Panc1 (cell line): ENCODE measurements around the gene ATP10A. TPM values are rescaled to one million over a fixed set of nuclear protein-coding genes. Genes with fewer than 3 reads are reported as not detected.

Experiments
- ATAC-seq: fragments of 200-7000 bp; cut with Tn5 transposase; 2 replicates; pipeline ENCODE4 v1.9.1; 2020; ENCODE audit warnings: mild to moderate bottlenecking, moderate library complexity
- BruUV-seq: library from RNA; stranded (reverse); fragments of 400-500 nt; replicated peaks from 2 replicates; lab custom pipeline; 2021; lab: Mats Ljungman, UMichigan
- CTCF ChIA-PET: fragments of 300-600 bp; sonication (Branson Sonifier 250); formaldehyde crosslinking; loops from one replicate; lab custom pipeline; 2022; ENCODE audit warnings: antibody characterized with exemption; lab: Charles Lee
- POLR2A ChIA-PET: fragments of 300-600 bp; sonication (Branson Sonifier 250); formaldehyde crosslinking; loops from one replicate; lab custom pipeline; 2022; ENCODE audit warnings: antibody characterized with exemption; lab: Charles Lee
- DNase-seq: peaks from one replicate; pipeline ENCODE4 v3.0.0-alpha.2; 2010; ENCODE audit warnings: low read depth, low spot score
- H3K27ac ChIP-seq: 2 replicates; pipeline ENCODE4 v1.5.1; 2011; ENCODE audit warnings: mild to moderate bottlenecking, low read length, inconsistent platforms
- H3K27me3 ChIP-seq: fragments of 200-500 bp; sonication (Bioruptor generic); 2 replicates; pipeline ENCODE4 v1.6.0; 2014; ENCODE audit warnings: low read length, inconsistent platforms; ENCODE audit not compliant: control insufficient read depth, insufficient read depth
- H3K36me3 ChIP-seq: fragments of 200-500 bp; sonication (Bioruptor generic); 2 replicates; pipeline ENCODE4 v1.5.1; 2014; ENCODE audit warnings: inconsistent platforms, mild to moderate bottlenecking, low read length, moderate library complexity; ENCODE audit not compliant: control insufficient read depth, insufficient read depth
- H3K4me1 ChIP-seq: 2 replicates; pipeline ENCODE4 v1.5.1; 2011; ENCODE audit warnings: inconsistent platforms, mild to moderate bottlenecking, low read length, moderate library complexity; ENCODE audit not compliant: control insufficient read depth, insufficient read depth
- H3K4me3 ChIP-seq, 2 experiments: 2 replicates each; pipeline ENCODE4 v1.5.1; 2011 to 2012; ENCODE audit warnings: low read depth in 2 of 2, low read length in 2 of 2, mild to moderate bottlenecking in 2 of 2, inconsistent platforms in 1 of 2, moderate library complexity in 1 of 2
- H3K9me3 ChIP-seq: fragments of 200-500 bp; sonication (Bioruptor generic); 2 replicates; pipeline ENCODE4 v1.5.1; 2014; ENCODE audit warnings: low read depth, mild to moderate bottlenecking, inconsistent platforms, low read length, moderate library complexity; ENCODE audit not compliant: control insufficient read depth, insufficient read depth
- POLR2AphosphoS5 ChIP-seq: IDR thresholded peaks from 2 replicates; pipeline ENCODE4 v1.6.1; 2012; ENCODE audit warnings: mild to moderate bottlenecking, low read depth, low read length, moderate library complexity
- REST ChIP-seq, 2 experiments: IDR thresholded peaks; 2 replicates each; pipeline ENCODE4 v1.6.1; 2011 to 2012; ENCODE audit warnings: low read depth in 2 of 2, control low read depth in 1 of 2, low read length in 1 of 2, mild to moderate bottlenecking in 1 of 2, moderate library complexity in 1 of 2; ENCODE audit not compliant: insufficient read depth in 1 of 2
- in situ Hi-C: cut with HindIII; loops from 2 replicates; pipeline ENCODE4 v1.10.0; 2016; ENCODE audit warnings: low sequenced_read_pairs, low pct_unique_long_range_greater_than_20kb
- intact Hi-C: fragments of 100-400 bp; cut with micrococcal nuclease; formaldehyde crosslinking; loops from one replicate; pipeline ENCODE4 v1.10.0; 2022; ENCODE audit not compliant: unreplicated experiment
- total RNA-seq: library from RNA; stranded (reverse); gene quantifications from one replicate; pipeline ENCODE4 v1.2.1, GENCODE V29; 2021; ENCODE audit not compliant: unreplicated experiment
- TF ChIP-seq, protein P1 (sequence below): fragments of 450-650 bp; IDR thresholded peaks from 2 replicates; pipeline ENCODE4 v1.5.1; 2017; ENCODE audit warnings: mild to moderate bottlenecking

ATP10A gene
- total RNA-seq, 1 experiment from 2014 or later, result 0.31 TPM

- in situ Hi-C loops, result no loop called here
- no TSS peak for BruUV-seq
- Histone ChIP-seq H3K27ac (no peak overlapping the region), H3K27me3 (no peaks in the 10 kb centered on the region), H3K9me3 (no peaks in the 10 kb centered on the region), H3K36me3 (no peaks in the 10 kb centered on the region), H3K4me3 (no peak overlapping the region), H3K4me1 (peaks cover 5% of the 10 kb centered on the region; the same call in 1 of the 2 replicates)
- ChIA-PET CTCF (no interaction called here), POLR2A (no interaction called here)
- no peak for DNase-seq
- intact Hi-C loops, result no loop called here
- no peak for ATAC-seq
- TF ChIP-seq POLR2AphosphoS5, result no peak
Measured at GRCh38 chr15:25852661-25853524, 10.2 kb downstream of the ATP10A start.

GRCh38 chr15:25852027-25852426 lies 11.1 kb downstream of the ATP10A start:
- in situ Hi-C loops, result no loop called here
- no peak overlapping the region for H3K27ac ChIP-seq
- POLR2A ChIA-PET, result no interaction called here

More at GRCh38 chr15:25852027-25852426, 11.1 kb downstream of the ATP10A start:
- Histone ChIP-seq H3K36me3 (no peaks in the 10 kb centered on the region), H3K27me3 (no peaks in the 10 kb centered on the region), H3K4me3 (no peak overlapping the region), H3K9me3 (no peaks in the 10 kb centered on the region), H3K4me1 (peaks cover 5% of the 10 kb centered on the region; the same call in 1 of the 2 replicates)
- no peak for ATAC-seq
- TF ChIP-seq POLR2AphosphoS5 (no peak), REST (IDR thresholded peaks at IDR 0.05; ENCODE audit: insufficient read depth in 1 of 2, low read depth in 2 of 2, low read length in 1 of 2) (no peak)
- TF ChIP-seq, protein P1, sequence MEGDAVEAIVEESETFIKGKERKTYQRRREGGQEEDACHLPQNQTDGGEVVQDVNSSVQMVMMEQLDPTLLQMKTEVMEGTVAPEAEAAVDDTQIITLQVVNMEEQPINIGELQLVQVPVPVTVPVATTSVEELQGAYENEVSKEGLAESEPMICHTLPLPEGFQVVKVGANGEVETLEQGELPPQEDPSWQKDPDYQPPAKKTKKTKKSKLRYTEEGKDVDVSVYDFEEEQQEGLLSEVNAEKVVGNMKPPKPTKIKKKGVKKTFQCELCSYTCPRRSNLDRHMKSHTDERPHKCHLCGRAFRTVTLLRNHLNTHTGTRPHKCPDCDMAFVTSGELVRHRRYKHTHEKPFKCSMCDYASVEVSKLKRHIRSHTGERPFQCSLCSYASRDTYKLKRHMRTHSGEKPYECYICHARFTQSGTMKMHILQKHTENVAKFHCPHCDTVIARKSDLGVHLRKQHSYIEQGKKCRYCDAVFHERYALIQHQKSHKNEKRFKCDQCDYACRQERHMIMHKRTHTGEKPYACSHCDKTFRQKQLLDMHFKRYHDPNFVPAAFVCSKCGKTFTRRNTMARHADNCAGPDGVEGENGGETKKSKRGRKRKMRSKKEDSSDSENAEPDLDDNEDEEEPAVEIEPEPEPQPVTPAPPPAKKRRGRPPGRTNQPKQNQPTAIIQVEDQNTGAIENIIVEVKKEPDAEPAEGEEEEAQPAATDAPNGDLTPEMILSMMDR, result no peak
- intact Hi-C loops, result no loop called here
- BruUV-seq, result no TSS peak
- DNase-seq, result no peak
- CTCF ChIA-PET, result no interaction called here
